B cell (primary cell): Measurements from ENCODE around the gene PCLO. TPM values are rescaled to one million over a fixed set of nuclear protein-coding genes. Genes with fewer than 3 reads are reported as not detected.

Experiments used
- ATAC-seq: fragments of 200-7000 bp; cut with Tn5 transposase; one replicate; pipeline ENCODE4 v1.10.0; 2021; ENCODE audit warnings: low read depth, mild to moderate bottlenecking, moderate number of reproducible peaks, moderate library complexity
- CTCF ChIA-PET: fragments of 350-600 bp; sonication (Branson Sonifier 250); formaldehyde crosslinking; loops from one replicate; lab custom pipeline; 2021; ENCODE audit warnings: antibody characterized with exemption, inconsistent platforms; lab: Charles Lee
- POLR2A ChIA-PET: fragments of 350-600 bp; sonication (Branson Sonifier 250); formaldehyde crosslinking; loops from one replicate; lab custom pipeline; 2021; ENCODE audit warnings: antibody characterized with exemption; lab: Charles Lee
- DNase-seq: peaks from one replicate; pipeline ENCODE4 v3.0.0; 2013
- H2AFZ ChIP-seq: 2 replicates; pipeline ENCODE4 v1.6.1; 2012; ENCODE audit warnings: mild to moderate bottlenecking, low read depth, low read length; ENCODE audit not compliant: insufficient read depth, poor library complexity, severe bottlenecking
- H3K27ac ChIP-seq, 2 donors: 1 replicate in 1 of 2; 2 replicates in 1 of 2; pipeline ENCODE4 v1.5.1; 2012 to 2013; ENCODE audit warnings: low read length in 2 of 2, mild to moderate bottlenecking in 2 of 2, moderate library complexity in 1 of 2
- H3K27me3 ChIP-seq, 4 experiments: fragments of 200-600 bp in 1 of 4; sonication (generic) in 1 of 4; replicated peaks in 1 of 4; 1 replicate in 2 of 4; 2 replicates in 2 of 4; pipeline versions ENCODE4 v1.6.1 to v1.7.0; 2013 to 2016; ENCODE audit warnings: low read length in 3 of 4, mild to moderate bottlenecking in 2 of 4, mixed read lengths in 1 of 4, moderate library complexity in 1 of 4; ENCODE audit not compliant: insufficient read depth in 4 of 4, control insufficient read depth in 3 of 4; ENCODE audit errors: control extremely low read depth in 1 of 4
- H3K36me3 ChIP-seq, 2 experiments: replicated peaks in 1 of 2; 1 replicate in 1 of 2; 2 replicates in 1 of 2; pipeline versions ENCODE4 v1.6.1 to v1.7.1; 2013; ENCODE audit warnings: low read length in 1 of 2; ENCODE audit not compliant: insufficient read depth in 2 of 2, control insufficient read depth in 1 of 2; ENCODE audit errors: control extremely low read depth in 1 of 2, extremely low read depth in 1 of 2
- H3K4me1 ChIP-seq, 2 donors: fragments of 200-600 bp in 1 of 2; sonication (generic) in 1 of 2; 1 replicate in 1 of 2; 2 replicates in 1 of 2; pipeline versions ENCODE4 v1.5.1 to v1.6.1; 2013 to 2017; ENCODE audit warnings: low read length in 2 of 2; ENCODE audit not compliant: control insufficient read depth in 2 of 2, insufficient read depth in 2 of 2
- H3K4me2 ChIP-seq: replicated peaks from 2 replicates; pipeline ENCODE3; 2012; ENCODE audit warnings: mild to moderate bottlenecking, low read depth, low read length; ENCODE audit not compliant: poor library complexity, severe bottlenecking
- H3K4me3 ChIP-seq, 5 experiments: fragments of 200-600 bp in 1 of 5; sonication (generic) in 1 of 5; 1 replicate in 3 of 5; 2 replicates in 2 of 5; pipeline versions ENCODE4 v1.5.1 to v1.7.0; 2011 to 2016; ENCODE audit warnings: low read length in 4 of 5, mild to moderate bottlenecking in 4 of 5, low read depth in 2 of 5, control low read depth in 1 of 5, moderate library complexity in 1 of 5; ENCODE audit not compliant: insufficient read depth in 1 of 5; ENCODE audit errors: control extremely low read depth in 1 of 5, extremely low read depth in 1 of 5
- H3K79me2 ChIP-seq: fragments of 200-600 bp; sonication (generic); one replicate; pipeline ENCODE4 v1.6.0; 2016; ENCODE audit warnings: low read length; ENCODE audit not compliant: control insufficient read depth, insufficient read depth
- H3K9ac ChIP-seq: fragments of 200-600 bp; sonication (generic); 2 replicates; pipeline ENCODE4 v1.6.1; 2017; ENCODE audit warnings: mild to moderate bottlenecking, low read length, moderate library complexity
- H3K9me3 ChIP-seq, 3 donors: one replicate each; pipeline versions ENCODE4 v1.6.1 to v1.7.1; 2013; ENCODE audit warnings: low read length in 2 of 3; ENCODE audit not compliant: control insufficient read depth in 2 of 3, insufficient read depth in 1 of 3; ENCODE audit errors: control extremely low read depth in 1 of 3
- H4K20me1 ChIP-seq: 2 replicates; pipeline ENCODE4 v1.6.0; 2012; ENCODE audit warnings: mild to moderate bottlenecking, low read length; ENCODE audit not compliant: insufficient read depth, control insufficient read depth, poor library complexity, severe bottlenecking
- H3K27ac Mint-ChIP-seq: one replicate; pipeline ENCODE4 v1.8.0; 2021; ENCODE audit warnings: mixed read lengths
- H3K27me3 Mint-ChIP-seq: one replicate; pipeline ENCODE4 v1.8.0; 2021; ENCODE audit warnings: mixed read lengths
- H3K4me1 Mint-ChIP-seq: one replicate; pipeline ENCODE4 v1.8.0; 2021; ENCODE audit warnings: mixed read lengths
- H3K4me3 Mint-ChIP-seq: one replicate; pipeline ENCODE4 v1.8.0; 2021; ENCODE audit warnings: mixed read lengths
- H3K9me3 Mint-ChIP-seq: one replicate; pipeline ENCODE4 v1.8.0; 2022; ENCODE audit warnings: mixed read lengths; ENCODE audit not compliant: insufficient read depth
- CTCF ChIP-seq: fragments of 200-600 bp; IDR thresholded peaks from one replicate; pipeline ENCODE4 v1.8.0; 2022; ENCODE audit warnings: antibody characterized with exemption, mild to moderate bottlenecking
- EZH2 ChIP-seq: IDR thresholded peaks from 2 replicates; pipeline ENCODE4 v1.6.1; 2012; ENCODE audit warnings: borderline replicate concordance, low read depth, mild to moderate bottlenecking, moderate library complexity, low read length; ENCODE audit not compliant: insufficient read depth, poor library complexity, severe bottlenecking
- WGBS: methylation state at CpG from one replicate; pipeline ENCODE4 v1.1.5; 2013; ENCODE audit warnings: missing lambda C conversion rate; ENCODE audit not compliant: insufficient coverage; 5-methylcytosine and 5-hydroxymethylcytosine counted together
- intact Hi-C: fragments of 100-400 bp; cut with micrococcal nuclease; formaldehyde crosslinking; loops from one replicate; pipeline ENCODE4 v1.10.0; 2022
- polyA plus RNA-seq: library from polyadenylated mRNA; depleted of rRNA; stranded (reverse); fragments of >200 nt; gene quantifications from 2 replicates; pipeline ENCODE4 v1.2.3, GENCODE V29; 2012
- total RNA-seq, 2 donors: library from RNA; stranded (reverse); fragments of 120-200 nt in 1 of 2; gene quantifications; 1 replicate in 1 of 2; 2 replicates in 1 of 2; pipeline versions ENCODE4 v1.2.3 to v1.2.4, GENCODE V29; 2013 to 2022

The PCLO gene
- total and polyA plus RNA-seq, 2 donors (not counting 1 experiment from before 2014, with no cell fraction given) = 0.01 to 0.32 TPM

GRCh38 chr7:83065714-83066113 lies 97.0 kb downstream of the PCLO start:
- TF ChIP-seq CTCF (no peak), EZH2 (no peak)
- 51% methylated on average over 3 of the region's 3 CpGs for WGBS
- DNase-seq = no peak
- Histone ChIP-seq H3K27me3 (no peaks in the 10 kb centered on the region), H3K4me3 (no peak overlapping the region), H3K9me3 (no peaks in the 10 kb centered on the region), H3K36me3 (no peaks in the 10 kb centered on the region), H3K79me2 (no peaks in the 10 kb centered on the region), H3K4me1 (no peaks in the 10 kb centered on the region), H2AFZ (no peak overlapping the region), H4K20me1 (no peaks in the 10 kb centered on the region), H3K27ac (no peak overlapping the region), H3K4me2 (no peak overlapping the region), H3K9ac (no peak overlapping the region)
- Mint-ChIP-seq H3K9me3 (no peaks in the 10 kb centered on the region), H3K4me3 (no peak overlapping the region), H3K27me3 (no peaks in the 10 kb centered on the region), H3K4me1 (no peaks in the 10 kb centered on the region), H3K27ac (no peak overlapping the region)
- ChIA-PET CTCF (no interaction called here), POLR2A (no interaction called here)
- intact Hi-C loops = no loop called here
- ATAC-seq = no peak

- no peak overlapping the region for H3K9ac ChIP-seq
- no peaks in the 10 kb centered on the region for H3K4me1 ChIP-seq
- H3K79me2 ChIP-seq = no peaks in the 10 kb centered on the region
- POLR2A ChIA-PET = no interaction called here
- Mint-ChIP-seq H3K27ac (no peak overlapping the region), H3K27me3 (no peaks in the 10 kb centered on the region), H3K4me3 (no peak overlapping the region), H3K4me1 (no peaks in the 10 kb centered on the region), H3K9me3 (peaks cover 2% of the 10 kb centered on the region)
- no peaks in the 10 kb centered on the region for H3K36me3 ChIP-seq
- H3K27me3 ChIP-seq = no peaks in the 10 kb centered on the region
- ATAC-seq (no peak), DNase-seq (no peak)
- H3K9me3 ChIP-seq = no peaks in the 10 kb centered on the region
- no peaks in the 10 kb centered on the region for H4K20me1 ChIP-seq
- CTCF ChIA-PET = no interaction called here
- H3K4me2 ChIP-seq = no peak overlapping the region
- H2AFZ ChIP-seq = no peak overlapping the region
- no peak overlapping the region for H3K27ac ChIP-seq
- intact Hi-C loops = no loop called here
- no peak for TF ChIP-seq EZH2
- no peak for TF ChIP-seq CTCF
- no peak overlapping the region for H3K4me3 ChIP-seq
Measured at GRCh38 chr7:83060218-83060617, 102.5 kb downstream of the PCLO start.
